ENCODE data around the gene TTC32. TPM values are rescaled to one million over a fixed set of nuclear protein-coding genes. Genes with fewer than 3 reads are reported as not detected.
A peak's percentile ranks its signal among the peaks of the same experiment; 100 is the strongest.

The TTC32 gene
- total and polyA plus RNA-seq, 9 donors, result 13.3 to 21.3 (median 16.0) TPM

DNA sequence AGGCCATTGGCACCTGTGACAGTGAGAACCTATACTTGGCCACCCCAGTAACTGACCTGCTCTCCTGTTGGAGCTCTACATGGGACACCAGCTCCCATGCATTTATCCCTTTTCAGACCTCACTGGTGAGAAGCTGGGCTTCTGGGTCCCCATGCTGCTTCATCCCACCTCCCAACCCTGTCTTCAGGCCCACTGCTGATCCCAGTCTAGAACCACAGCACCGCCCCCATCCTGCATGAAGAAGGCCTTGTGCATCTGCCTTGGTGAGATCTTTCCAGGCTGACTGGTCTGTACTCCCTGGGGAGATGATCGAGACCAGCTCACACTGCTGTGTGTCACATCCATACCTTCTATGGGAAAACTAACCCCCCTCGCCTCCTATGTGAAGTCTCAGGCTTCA, 22.7 kb downstream of the TTC32 start:
- Histone ChIP-seq H3K36me3 (ENCODE audit: control insufficient read depth, insufficient read depth, low read length) (no peaks in the 10 kb centered on the region), H3K4me1 (ENCODE audit: control insufficient read depth, insufficient read depth, low read length) (no peaks in the 10 kb centered on the region), H3K27ac (ENCODE audit: low read length) (no peak overlapping the region), H3K9me3 (replicated peaks; ENCODE audit: control insufficient read depth, low read depth, low read length) (no peaks in the 10 kb centered on the region), H3K27me3 (ENCODE audit: control insufficient read depth, insufficient read depth, low read length) (no peaks in the 10 kb centered on the region), H3K4me3 (ENCODE audit: low read length) (no peak overlapping the region)
- no peak for DNase-seq
- 86% methylated on average over 3 of the region's 3 CpGs for WGBS (ENCODE audit: insufficient coverage)

DNA sequence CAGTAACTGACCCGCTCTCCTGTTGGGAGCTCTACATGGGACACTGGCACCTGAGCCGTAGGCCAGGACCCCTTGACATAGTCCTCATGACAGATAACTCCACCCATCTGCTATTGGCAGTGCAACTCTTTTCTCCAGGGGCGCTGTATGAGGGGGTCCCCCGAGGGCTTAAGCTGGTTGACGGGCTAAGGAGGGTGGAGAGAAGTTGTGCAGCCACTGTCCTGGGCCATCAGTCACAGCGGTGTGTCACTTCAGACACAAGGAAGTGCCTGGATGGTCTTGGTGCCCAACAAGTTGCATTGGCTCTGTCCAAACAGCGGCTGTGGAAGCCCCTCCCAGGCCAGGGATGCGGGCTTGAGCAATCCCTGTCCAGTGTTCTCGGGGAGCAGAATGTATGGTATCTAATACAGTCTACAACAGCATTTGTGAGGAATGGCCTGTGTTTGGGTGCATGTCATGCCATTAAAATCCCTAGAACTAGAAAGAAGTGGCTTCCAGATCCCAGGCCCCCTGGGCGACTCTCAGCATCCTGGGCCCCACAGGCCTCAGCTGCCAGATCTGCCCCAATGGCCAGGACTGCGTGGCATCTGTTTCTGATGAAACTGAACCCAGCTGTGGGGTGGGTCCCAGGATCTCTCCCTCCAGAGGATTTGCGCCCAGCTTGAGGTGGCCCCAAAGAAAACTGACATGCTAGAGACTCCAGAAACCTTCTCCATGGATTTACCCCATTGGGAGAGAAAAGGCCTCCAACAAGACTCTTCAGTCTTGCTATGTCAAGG, 23.3 kb downstream of the TTC32 start:
- no peaks in the 10 kb centered on the region for H3K27me3 ChIP-seq (ENCODE audit: control insufficient read depth, insufficient read depth, low read length)
- no peaks in the 10 kb centered on the region for H3K36me3 ChIP-seq (ENCODE audit: control insufficient read depth, insufficient read depth, low read length)
- no peaks in the 10 kb centered on the region for H3K4me1 ChIP-seq (ENCODE audit: control insufficient read depth, insufficient read depth, low read length)
- no peak overlapping the region for H3K4me3 ChIP-seq (ENCODE audit: low read length)
- no peaks in the 10 kb centered on the region for H3K9me3 ChIP-seq (replicated peaks; ENCODE audit: control insufficient read depth, low read depth, low read length)
- 93% methylated on average over 9 of the region's 12 CpGs for WGBS (ENCODE audit: insufficient coverage)
- DNase-seq, result no peak
- H3K27ac ChIP-seq (ENCODE audit: low read length), result no peak overlapping the region

DNA sequence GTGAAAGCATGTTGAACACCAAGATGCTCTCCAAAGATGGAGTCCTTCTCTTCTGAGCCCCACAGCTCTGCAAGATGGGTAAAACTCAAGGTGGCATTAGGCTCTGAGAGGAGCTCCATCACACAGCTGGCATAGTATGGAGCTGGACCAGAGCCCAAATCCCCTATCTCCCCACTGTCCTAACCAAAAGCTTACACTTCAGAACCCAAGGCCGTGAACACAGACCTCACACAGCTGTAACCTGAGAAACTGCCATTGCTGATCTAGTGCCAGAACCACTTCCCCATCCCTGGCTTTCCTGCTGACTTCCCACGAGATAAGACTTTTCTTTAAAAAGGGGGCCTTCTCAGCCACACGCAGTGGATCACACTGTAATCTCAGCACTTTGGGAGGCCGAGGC, 25.0 kb downstream of the TTC32 start:
- H3K27ac ChIP-seq (ENCODE audit: low read length), result no peak overlapping the region
- no peak for DNase-seq
- H3K4me3 ChIP-seq (ENCODE audit: low read length), result no peak overlapping the region
- no peaks in the 10 kb centered on the region for H3K9me3 ChIP-seq (replicated peaks; ENCODE audit: control insufficient read depth, low read depth, low read length)
- H3K27me3 ChIP-seq (ENCODE audit: control insufficient read depth, insufficient read depth, low read length), result no peaks in the 10 kb centered on the region
- no peaks in the 10 kb centered on the region for H3K4me1 ChIP-seq (ENCODE audit: control insufficient read depth, insufficient read depth, low read length)
- WGBS (ENCODE audit: insufficient coverage), result 21% methylated on average over 2 of the region's 4 CpGs
- no peaks in the 10 kb centered on the region for H3K36me3 ChIP-seq (ENCODE audit: control insufficient read depth, insufficient read depth, low read length)

DNA sequence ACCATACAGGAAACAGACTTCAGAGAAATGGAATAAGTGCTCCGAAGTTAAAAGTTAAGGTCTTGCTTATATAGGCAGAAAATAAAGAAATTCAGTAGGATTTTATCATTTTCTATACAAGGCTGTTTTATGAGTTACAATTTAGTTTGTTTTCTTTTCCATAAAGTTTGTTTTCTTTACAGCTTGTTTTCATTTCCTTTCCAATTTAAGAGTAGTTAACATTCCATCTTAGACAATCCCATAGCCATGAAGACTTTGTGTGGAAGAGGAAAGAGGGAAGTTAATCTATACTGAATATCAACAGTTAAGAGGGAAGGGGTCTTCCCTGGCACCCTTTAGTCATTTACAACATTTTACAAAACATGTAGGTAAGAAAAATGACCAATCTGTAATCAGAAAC, 26.5 kb downstream of the TTC32 start:
- Histone ChIP-seq H3K4me3 (ENCODE audit: low read length) (no peak overlapping the region), H3K27ac (ENCODE audit: low read length) (no peak overlapping the region), H3K4me1 (ENCODE audit: control insufficient read depth, insufficient read depth, low read length) (no peaks in the 10 kb centered on the region), H3K27me3 (ENCODE audit: control insufficient read depth, insufficient read depth, low read length) (no peaks in the 10 kb centered on the region), H3K9me3 (replicated peaks; ENCODE audit: control insufficient read depth, low read depth, low read length) (no peaks in the 10 kb centered on the region), H3K36me3 (ENCODE audit: control insufficient read depth, insufficient read depth, low read length) (no peaks in the 10 kb centered on the region)
- no CpG with 5 or more reads among the region's 1 CpG for WGBS (ENCODE audit: insufficient coverage)
- no peak for DNase-seq

DNA sequence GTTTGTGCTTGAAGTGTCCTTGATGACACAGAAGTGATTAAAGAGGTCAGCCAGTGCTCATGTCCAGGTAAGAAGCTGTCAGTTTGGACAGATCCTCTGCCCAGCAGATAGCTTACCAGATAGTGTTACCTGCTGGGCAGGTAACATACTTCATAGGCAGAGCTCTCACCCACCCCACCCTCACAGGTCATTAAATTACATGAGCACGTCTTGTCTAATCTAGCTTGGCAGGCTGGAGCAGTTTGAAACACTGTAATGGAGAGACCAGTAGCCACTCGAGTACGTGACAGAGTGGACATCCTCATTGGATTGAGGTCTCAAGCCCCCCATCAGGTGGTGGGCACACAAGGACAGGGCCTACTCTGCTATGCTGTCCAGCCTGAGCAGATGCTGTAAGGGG, 27.1 kb downstream of the TTC32 start:
- WGBS (ENCODE audit: insufficient coverage), result 76% methylated on average over 3 of the region's 3 CpGs
- H3K27me3 ChIP-seq (ENCODE audit: control insufficient read depth, insufficient read depth, low read length), result no peaks in the 10 kb centered on the region
- H3K4me3 ChIP-seq (ENCODE audit: low read length), result no peak overlapping the region
- no peak overlapping the region for H3K27ac ChIP-seq (ENCODE audit: low read length)
- no peaks in the 10 kb centered on the region for H3K36me3 ChIP-seq (ENCODE audit: control insufficient read depth, insufficient read depth, low read length)
- no peaks in the 10 kb centered on the region for H3K9me3 ChIP-seq (replicated peaks; ENCODE audit: control insufficient read depth, low read depth, low read length)
- H3K4me1 ChIP-seq (ENCODE audit: control insufficient read depth, insufficient read depth, low read length), result no peaks in the 10 kb centered on the region
- no peak for DNase-seq

DNA sequence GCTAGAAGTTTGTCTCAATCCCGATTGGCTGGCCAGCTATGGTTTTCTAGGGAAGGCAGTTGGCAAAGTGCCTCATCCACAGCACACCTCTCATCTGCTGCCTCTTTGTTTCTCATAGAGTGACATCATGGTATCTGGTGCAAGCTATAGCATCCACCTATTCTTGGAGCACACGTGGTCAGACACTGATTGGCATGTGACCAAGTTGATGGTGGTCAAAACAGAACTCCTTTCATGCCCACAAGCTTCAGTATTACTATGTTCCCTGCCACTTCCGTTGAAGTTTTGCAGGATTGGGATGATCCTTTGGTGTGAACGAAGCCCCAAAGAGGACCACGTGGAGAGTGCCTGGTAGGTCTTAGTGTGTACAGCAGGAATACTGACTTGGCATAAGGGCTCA, 28.8 kb downstream of the TTC32 start:
- Histone ChIP-seq H3K36me3 (ENCODE audit: control insufficient read depth, insufficient read depth, low read length) (no peaks in the 10 kb centered on the region), H3K27ac (ENCODE audit: low read length) (no peak overlapping the region), H3K4me3 (ENCODE audit: low read length) (no peak overlapping the region), H3K4me1 (ENCODE audit: control insufficient read depth, insufficient read depth, low read length) (peaks cover 9% of the 10 kb centered on the region), H3K27me3 (ENCODE audit: control insufficient read depth, insufficient read depth, low read length) (peaks cover 3% of the 10 kb centered on the region), H3K9me3 (replicated peaks; ENCODE audit: control insufficient read depth, low read depth, low read length) (no peaks in the 10 kb centered on the region)
- no peak for DNase-seq
- WGBS (ENCODE audit: insufficient coverage), result 83% methylated on average over 5 of the region's 5 CpGs

DNA sequence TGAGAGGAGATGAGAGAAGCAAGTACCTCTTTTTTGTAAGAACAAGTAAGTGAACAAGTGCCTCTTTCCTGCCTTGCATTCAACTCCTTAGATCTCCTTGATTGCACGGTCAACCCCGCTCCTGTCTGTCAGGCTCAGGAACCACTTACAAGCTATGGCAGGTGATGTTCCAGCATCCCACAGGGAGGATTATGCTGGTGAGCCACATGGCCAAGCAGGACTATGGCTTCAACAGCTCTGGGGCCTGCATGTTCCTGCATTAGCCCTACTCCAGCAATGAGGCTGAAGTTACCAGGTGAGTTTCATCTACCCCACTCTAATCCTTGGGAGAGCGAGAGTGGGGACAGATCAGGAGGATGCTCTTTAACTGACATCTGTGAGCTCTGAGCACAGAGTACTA, 29.5 kb downstream of the TTC32 start:
- no peaks in the 10 kb centered on the region for H3K9me3 ChIP-seq (replicated peaks; ENCODE audit: control insufficient read depth, low read depth, low read length)
- no peaks in the 10 kb centered on the region for H3K36me3 ChIP-seq (ENCODE audit: control insufficient read depth, insufficient read depth, low read length)
- H3K27me3 ChIP-seq (ENCODE audit: control insufficient read depth, insufficient read depth, low read length), result peaks cover 3% of the 10 kb centered on the region
- WGBS (ENCODE audit: insufficient coverage), result 88% methylated on average over 3 of the region's 3 CpGs
- no peak overlapping the region for H3K27ac ChIP-seq (ENCODE audit: low read length)
- peaks cover 9% of the 10 kb centered on the region for H3K4me1 ChIP-seq (ENCODE audit: control insufficient read depth, insufficient read depth, low read length)
- H3K4me3 ChIP-seq (ENCODE audit: low read length), result no peak overlapping the region
- no peak for DNase-seq

DNA sequence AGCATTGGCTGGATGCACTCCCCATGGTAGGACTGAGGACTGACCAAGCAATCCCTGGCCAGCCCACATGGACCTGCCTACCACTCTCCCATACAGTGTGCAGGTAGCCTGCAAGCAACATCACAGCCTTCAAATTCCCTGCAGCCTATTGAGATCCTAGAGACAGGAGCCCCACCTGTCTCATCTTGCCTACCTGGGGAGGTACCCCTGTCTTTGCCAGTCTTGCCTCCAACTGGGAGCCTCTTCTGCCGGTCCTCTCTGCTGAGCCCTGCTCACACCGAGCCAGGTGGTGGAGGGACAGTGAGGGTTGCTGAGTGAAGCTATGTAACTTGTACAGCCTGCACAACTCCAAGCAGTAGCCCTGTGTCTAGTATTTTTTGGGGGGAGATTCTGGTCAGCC, 29.9 kb downstream of the TTC32 start:
- Histone ChIP-seq H3K36me3 (ENCODE audit: control insufficient read depth, insufficient read depth, low read length) (no peaks in the 10 kb centered on the region), H3K9me3 (replicated peaks; ENCODE audit: control insufficient read depth, low read depth, low read length) (no peaks in the 10 kb centered on the region), H3K27ac (ENCODE audit: low read length) (no peak overlapping the region), H3K27me3 (ENCODE audit: control insufficient read depth, insufficient read depth, low read length) (peaks cover 3% of the 10 kb centered on the region), H3K4me3 (ENCODE audit: low read length) (no peak overlapping the region), H3K4me1 (ENCODE audit: control insufficient read depth, insufficient read depth, low read length) (peaks cover 9% of the 10 kb centered on the region)
- no CpG with 5 or more reads among the region's 2 CpGs for WGBS (ENCODE audit: insufficient coverage)
- no peak for DNase-seq

DNA sequence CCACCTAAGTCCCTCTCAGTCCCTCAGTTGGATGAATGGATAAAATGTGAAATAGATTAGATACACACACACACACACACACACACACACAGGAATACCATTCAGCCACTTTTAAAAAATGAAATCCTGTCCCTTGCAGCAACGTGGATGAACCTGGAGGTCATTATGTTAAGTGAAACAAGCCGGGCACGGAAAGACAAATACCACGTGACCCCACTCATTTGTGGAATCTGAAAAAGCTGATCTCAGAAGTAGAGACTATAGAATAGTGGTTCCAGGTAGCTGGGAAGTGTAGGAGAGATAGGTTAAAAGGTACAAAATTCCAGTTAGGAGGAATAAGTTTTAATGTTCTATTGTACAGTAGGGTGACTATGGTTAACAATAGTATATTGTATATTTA, 31.0 kb downstream of the TTC32 start:
- Histone ChIP-seq H3K36me3 (ENCODE audit: control insufficient read depth, insufficient read depth, low read length) (no peaks in the 10 kb centered on the region), H3K9me3 (replicated peaks; ENCODE audit: control insufficient read depth, low read depth, low read length) (no peaks in the 10 kb centered on the region), H3K27ac (ENCODE audit: low read length) (no peak overlapping the region), H3K27me3 (ENCODE audit: control insufficient read depth, insufficient read depth, low read length) (peaks cover 3% of the 10 kb centered on the region), H3K4me3 (ENCODE audit: low read length) (no peak overlapping the region), H3K4me1 (ENCODE audit: control insufficient read depth, insufficient read depth, low read length) (peaks cover 9% of the 10 kb centered on the region)
- WGBS (ENCODE audit: insufficient coverage), result 26% methylated on average over 4 of the region's 4 CpGs
- no peak for DNase-seq

DNA sequence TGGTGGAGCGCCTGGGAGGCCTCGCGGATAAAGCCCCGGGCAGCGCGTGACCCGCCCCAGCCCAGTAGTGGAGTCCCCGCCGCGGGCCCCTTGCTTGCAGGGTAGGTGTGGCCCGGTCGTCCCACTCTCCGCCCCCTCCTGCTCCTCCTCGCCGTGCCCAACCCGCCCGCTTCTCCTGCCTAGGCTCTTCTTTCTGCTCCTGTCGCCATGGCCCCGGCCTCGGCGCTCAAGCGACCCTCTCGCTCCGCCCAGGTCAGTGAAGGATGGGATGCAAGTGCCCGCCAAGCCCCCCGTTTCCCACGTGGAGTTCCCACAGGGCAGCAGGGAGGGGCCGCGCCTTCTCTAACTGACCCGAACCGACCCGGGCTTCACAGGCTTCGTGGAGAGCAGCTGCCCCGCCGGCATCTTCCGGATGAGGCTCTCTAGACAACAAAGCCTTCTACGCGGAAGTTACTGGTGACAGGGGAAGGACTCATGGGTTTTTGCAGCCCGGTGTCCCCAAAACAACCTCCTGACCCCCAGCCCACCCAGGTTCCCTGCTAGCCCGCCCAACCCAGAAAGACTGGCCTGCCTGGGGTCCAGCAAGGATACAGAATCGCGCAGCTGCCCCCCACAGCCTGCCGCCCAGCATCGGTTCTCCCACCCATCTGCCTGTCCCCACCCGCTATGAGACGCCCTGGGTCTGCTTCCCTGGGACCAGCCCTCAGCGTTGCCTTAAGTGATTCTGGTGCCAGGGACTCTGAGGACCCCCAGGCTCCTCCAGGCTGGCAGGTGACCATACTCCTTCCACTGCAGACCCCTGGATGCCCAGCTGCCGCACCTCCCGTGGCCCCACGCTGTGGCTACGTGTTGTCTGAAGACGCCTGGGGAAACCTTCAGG, 32.8 kb downstream of the TTC32 start:
- no peaks in the 10 kb centered on the region for H3K9me3 ChIP-seq (replicated peaks; ENCODE audit: control insufficient read depth, low read depth, low read length)
- peak overlapping the region; percentile 45 for H3K4me3 ChIP-seq (ENCODE audit: low read length)
- peak; percentile 81 for DNase-seq
- 13% methylated on average over 48 of the region's 52 CpGs for WGBS (ENCODE audit: insufficient coverage)
- no peak overlapping the region for H3K27ac ChIP-seq (ENCODE audit: low read length)
- H3K27me3 ChIP-seq (ENCODE audit: control insufficient read depth, insufficient read depth, low read length), result peaks cover 3% of the 10 kb centered on the region
- no peaks in the 10 kb centered on the region for H3K36me3 ChIP-seq (ENCODE audit: control insufficient read depth, insufficient read depth, low read length)
- H3K4me1 ChIP-seq (ENCODE audit: control insufficient read depth, insufficient read depth, low read length), result peaks cover 9% of the 10 kb centered on the region

Data from muscle of leg (tissue), 11 donors.